Islet precursor cell (in vitro differentiated cells): ENCODE results near the gene TSHZ2.
"Not testable (repeated sequence)": the region's sequence is repeated elsewhere in the genome, so short reads cannot be mapped to it uniquely, and the experiment has no call there.

Experiments
- DNase-seq: peaks from one replicate; pipeline ENCODE4 v3.0.0-alpha.2; 2018

TSHZ2 gene

DNA sequence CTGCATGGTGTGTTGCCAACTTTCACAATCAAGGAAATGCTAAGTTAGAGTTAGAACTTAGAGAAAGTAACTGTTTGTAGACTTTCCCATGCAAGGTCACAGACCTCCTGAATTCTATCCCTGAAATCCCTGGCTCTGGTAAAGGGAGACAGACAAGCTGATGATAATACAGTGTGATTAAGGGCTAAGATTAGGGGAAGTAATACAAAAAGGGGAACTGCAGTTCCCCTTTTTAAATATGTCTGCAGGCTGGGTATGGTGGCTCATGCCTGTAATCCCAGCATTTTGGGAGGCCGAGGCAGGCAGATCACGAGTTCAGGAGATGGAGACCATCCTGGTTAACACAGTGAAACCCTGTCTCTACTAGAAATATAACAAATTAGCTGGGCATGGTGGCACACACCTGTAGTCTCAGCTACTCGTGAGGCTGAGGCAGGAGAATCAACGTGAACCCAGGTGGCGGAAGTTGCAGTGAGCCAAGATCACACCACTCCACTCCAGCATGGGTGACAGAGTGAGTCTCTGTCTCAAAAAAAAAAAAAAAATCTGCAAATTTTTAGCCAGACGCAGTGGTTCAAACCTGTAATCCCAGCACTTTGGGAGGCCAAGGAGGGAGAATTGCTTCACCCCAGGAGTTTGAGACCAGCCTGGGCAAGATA, 560.6 kb downstream of the TSHZ2 start:
- DNase-seq: not testable (repeated sequence)

DNA sequence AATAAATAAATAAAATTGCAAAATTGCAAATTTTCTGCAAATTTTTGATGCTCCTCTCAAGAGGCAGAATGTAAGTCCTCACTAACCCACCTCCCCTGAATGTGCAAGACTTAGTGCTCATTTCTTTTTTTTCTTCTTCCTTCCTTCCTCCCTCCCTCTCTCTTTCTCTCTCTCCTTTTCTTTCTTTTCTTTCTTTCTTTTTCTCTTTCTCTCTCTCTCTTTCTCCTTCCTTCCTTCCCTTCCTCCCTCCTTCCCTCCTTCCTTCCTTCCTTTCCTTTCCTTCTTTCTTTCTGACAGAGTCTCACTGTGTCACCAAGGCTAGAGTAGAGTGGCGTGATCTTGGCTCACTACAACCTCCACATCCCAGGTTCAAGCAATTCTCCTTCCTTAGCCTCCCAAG, 561.3 kb downstream of the TSHZ2 start:
- no peak for DNase-seq

DNA sequence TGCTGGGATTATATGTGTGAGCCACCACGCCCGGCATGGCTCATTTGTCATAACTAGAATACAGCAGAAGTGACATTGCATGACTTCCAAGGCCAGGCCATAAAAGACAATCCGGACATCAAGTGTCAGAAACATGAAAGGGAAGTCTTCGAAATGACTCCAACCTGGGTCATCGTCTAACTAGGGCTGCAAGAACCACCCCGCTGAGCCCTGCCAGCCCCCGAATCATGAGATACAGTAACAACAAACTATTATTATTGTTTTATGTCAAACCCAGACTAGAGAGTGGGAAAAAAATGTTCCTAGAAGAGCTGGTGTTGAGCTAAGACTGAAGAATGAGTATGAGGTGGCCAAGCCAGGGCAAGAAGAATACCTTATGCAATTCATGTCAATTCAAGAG, 561.9 kb downstream of the TSHZ2 start:
- no peak for DNase-seq

DNA sequence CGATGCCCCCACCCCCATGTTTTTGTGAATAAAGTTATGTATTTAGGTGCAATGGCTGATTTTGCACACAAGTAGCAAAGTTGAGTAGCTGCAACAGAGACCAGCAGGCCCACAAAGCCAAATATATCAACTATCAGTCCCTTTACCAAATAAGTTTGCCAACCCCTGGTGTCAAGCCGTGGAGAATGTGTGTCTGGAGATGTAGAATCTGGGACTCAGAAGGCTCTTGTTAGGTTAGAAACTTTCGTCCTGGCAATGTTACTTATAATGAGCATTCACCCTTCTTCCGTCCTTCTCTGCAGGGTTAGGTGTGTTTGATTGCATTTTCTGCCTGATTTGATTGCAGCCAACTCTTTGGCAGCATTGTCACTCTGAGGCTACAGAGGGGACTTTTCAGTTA, 563.7 kb downstream of the TSHZ2 start:
- DNase-seq: no peak

DNA sequence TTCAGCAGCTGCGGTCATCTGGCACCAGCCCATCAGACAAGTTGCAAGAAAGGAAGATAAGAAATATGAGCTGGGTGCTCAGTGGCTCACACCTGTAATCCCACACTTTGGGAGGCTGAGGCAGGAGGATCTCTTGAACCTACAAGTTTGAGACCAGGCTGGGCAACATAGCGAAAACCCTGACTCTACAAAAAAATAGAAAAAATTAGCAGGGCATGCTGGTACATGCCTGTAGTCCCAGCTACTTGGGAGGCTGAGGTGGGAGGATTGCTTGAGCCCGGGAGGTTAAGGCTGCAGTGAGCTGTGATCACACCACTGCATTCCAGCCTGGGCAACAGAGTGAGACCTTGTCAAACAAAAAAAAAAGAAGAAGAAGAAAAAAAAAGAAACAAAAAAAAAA, 564.2 kb downstream of the TSHZ2 start:
- not testable (repeated sequence) for DNase-seq

DNA sequence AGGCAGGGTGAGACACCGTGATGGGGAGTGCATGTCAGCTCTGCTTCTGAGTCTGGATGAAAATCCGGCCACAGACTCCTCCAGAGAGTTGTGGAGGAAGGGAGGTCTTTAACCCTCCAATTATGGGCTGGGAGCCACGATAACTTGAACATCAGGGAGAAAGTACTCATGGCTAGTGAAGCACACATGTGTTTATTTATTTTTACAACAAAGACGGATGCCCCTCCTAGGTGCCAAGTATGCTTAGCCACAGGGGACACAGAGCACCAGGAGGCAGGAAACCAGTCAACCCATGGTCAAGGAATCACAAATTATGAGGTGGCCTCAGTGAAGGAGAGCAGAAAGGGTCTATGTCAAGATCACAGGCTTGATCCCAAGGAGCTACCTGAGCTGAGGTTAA, 567.4 kb downstream of the TSHZ2 start:
- DNase-seq: no peak
